ENCODE data around the gene SH3RF1.
"Not testable (repeated sequence)": the region's sequence is repeated elsewhere in the genome, so short reads cannot be mapped to it uniquely, and the experiment has no call there.

Gene SH3RF1

DNA sequence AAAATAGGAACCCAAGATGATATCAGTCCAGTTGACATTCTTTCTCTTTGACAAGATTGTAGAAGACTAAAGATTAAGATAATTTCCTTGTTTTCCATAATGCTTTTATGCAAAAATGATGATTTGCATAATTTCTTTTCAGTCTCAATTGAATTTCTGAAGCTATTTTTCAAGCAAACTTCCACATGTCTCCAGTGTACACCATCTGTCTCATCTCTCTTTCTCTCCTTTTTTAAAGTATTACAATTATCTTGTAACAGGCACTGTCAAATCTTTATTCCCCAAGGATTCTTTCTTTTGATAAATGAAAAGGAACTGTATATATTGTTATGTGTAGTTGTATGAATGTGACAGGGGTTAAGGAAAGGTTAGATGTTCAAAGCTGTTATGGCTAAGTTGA is 7.9 kb upstream of the SH3RF1 start:
- H4K20me1 ChIP-seq, result no peaks in the 10 kb centered on the region
- H3K36me3 ChIP-seq, result no peaks in the 10 kb centered on the region
- H3K9ac ChIP-seq, result no peak overlapping the region
- H3K4me1 ChIP-seq, result peaks cover 6% of the 10 kb centered on the region
- no peaks in the 10 kb centered on the region for H3K27me3 ChIP-seq
- no peak for TF ChIP-seq Cebpa-rat (IDR thresholded peaks at IDR 0.05)
- H3K4me3 ChIP-seq, result no peak overlapping the region
- no peaks in the 10 kb centered on the region for H3K9me3 ChIP-seq
- no peak overlapping the region for H3K27ac ChIP-seq
- no peak overlapping the region for H3K4me2 ChIP-seq

DNA sequence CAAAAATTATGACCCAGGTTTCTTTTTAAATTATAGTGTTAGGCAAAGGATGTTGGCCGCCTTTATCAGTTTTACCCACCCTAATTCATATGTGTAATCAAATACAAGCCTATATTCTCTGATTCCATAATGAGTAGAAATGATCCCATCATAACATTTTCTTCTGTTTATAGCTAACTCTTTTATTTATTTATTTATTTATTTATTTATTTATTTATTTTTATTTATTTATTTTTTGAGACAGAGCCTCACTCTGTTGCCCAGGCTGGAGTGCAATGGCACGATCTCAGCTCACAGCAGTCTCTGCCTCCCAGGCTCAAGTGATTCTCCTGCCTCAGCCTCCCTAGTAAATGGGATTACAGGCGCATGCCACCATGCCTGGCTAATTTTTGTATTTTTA is 7.1 kb upstream of the SH3RF1 start:
- H3K4me2 ChIP-seq, result not testable (repeated sequence)

GRCh38 chr4:169275180-169275579 is 4.4 kb upstream of the SH3RF1 start:
- H3K4me2 ChIP-seq, result no peak overlapping the region
- no peaks in the 10 kb centered on the region for H3K36me3 ChIP-seq
- H3K4me3 ChIP-seq, result no peak overlapping the region
- no peak overlapping the region for H3K9ac ChIP-seq
- TF ChIP-seq Cebpa-rat (IDR thresholded peaks at IDR 0.05), result no peak
- H3K27me3 ChIP-seq, result no peaks in the 10 kb centered on the region
- peaks cover 21% of the 10 kb centered on the region for H3K4me1 ChIP-seq
- no peak overlapping the region for H3K27ac ChIP-seq
- no peaks in the 10 kb centered on the region for H3K9me3 ChIP-seq
- no peaks in the 10 kb centered on the region for H4K20me1 ChIP-seq

More for the DNA sequence above, 7.1 kb upstream of the SH3RF1 start:
- H3K27ac ChIP-seq, H3K9me3 ChIP-seq, H3K36me3 ChIP-seq, H3K4me1 ChIP-seq, H4K20me1 ChIP-seq, H3K9ac ChIP-seq, H3K27me3 ChIP-seq, H3K4me3 ChIP-seq: not testable (repeated sequence)

GRCh38 chr4:169274033-169274432 is 3.3 kb upstream of the SH3RF1 start:
- no peak overlapping the region for H3K27ac ChIP-seq
- no peak overlapping the region for H3K4me2 ChIP-seq
- H3K9ac ChIP-seq, result no peak overlapping the region
- no peaks in the 10 kb centered on the region for H3K9me3 ChIP-seq
- no peak overlapping the region for H3K4me3 ChIP-seq
- peaks cover 29% of the 10 kb centered on the region for H3K4me1 ChIP-seq
- no peaks in the 10 kb centered on the region for H3K27me3 ChIP-seq
- H3K36me3 ChIP-seq, result no peaks in the 10 kb centered on the region
- H4K20me1 ChIP-seq, result peaks cover 9% of the 10 kb centered on the region
- TF ChIP-seq Cebpa-rat (IDR thresholded peaks at IDR 0.05), result no peak

GRCh38 chr4:169272265-169272886 is 1.6 kb upstream of the SH3RF1 start:
- peaks cover 45% of the 10 kb centered on the region for H3K4me1 ChIP-seq
- no peak overlapping the region for H3K4me3 ChIP-seq
- no peaks in the 10 kb centered on the region for H3K27me3 ChIP-seq
- H3K9ac ChIP-seq, result no peak overlapping the region
- H3K4me2 ChIP-seq, result peak overlapping the region; percentile 90
- peaks cover 15% of the 10 kb centered on the region for H4K20me1 ChIP-seq
- TF ChIP-seq Cebpa-rat (IDR thresholded peaks at IDR 0.05), result no peak
- H3K27ac ChIP-seq, result no peak overlapping the region
- no peaks in the 10 kb centered on the region for H3K36me3 ChIP-seq
- no peaks in the 10 kb centered on the region for H3K9me3 ChIP-seq

DNA sequence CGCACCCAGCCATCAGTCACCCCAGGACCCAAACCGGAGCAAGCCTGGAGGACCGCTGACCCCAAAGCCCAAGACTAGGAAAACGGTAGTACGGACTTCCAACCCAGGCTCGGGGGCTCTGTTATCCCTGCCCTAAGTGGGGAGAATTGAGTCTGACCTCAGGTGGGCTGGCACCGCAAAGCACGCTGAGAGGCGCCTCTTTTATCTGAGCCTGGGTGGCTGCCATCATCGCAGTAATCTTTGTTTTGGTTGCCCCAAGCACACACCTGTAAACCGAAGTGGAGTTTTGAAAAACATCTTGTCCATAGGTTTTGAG is 894 bp upstream of the SH3RF1 start:
- Histone ChIP-seq H3K9me3 (no peaks in the 10 kb centered on the region), H3K4me1 (peaks cover 51% of the 10 kb centered on the region), H3K27me3 (no peaks in the 10 kb centered on the region), H4K20me1 (peaks cover 15% of the 10 kb centered on the region), H3K4me2 (peak overlapping the region; percentile 90), H3K9ac (peak overlapping the region; percentile 91), H3K4me3 (peak overlapping the region; percentile 90), H3K36me3 (no peaks in the 10 kb centered on the region), H3K27ac (peak overlapping the region; percentile 93; the same call in 1 of the 2 replicates)
- no peak for TF ChIP-seq Cebpa-rat (IDR thresholded peaks at IDR 0.05)

DNA sequence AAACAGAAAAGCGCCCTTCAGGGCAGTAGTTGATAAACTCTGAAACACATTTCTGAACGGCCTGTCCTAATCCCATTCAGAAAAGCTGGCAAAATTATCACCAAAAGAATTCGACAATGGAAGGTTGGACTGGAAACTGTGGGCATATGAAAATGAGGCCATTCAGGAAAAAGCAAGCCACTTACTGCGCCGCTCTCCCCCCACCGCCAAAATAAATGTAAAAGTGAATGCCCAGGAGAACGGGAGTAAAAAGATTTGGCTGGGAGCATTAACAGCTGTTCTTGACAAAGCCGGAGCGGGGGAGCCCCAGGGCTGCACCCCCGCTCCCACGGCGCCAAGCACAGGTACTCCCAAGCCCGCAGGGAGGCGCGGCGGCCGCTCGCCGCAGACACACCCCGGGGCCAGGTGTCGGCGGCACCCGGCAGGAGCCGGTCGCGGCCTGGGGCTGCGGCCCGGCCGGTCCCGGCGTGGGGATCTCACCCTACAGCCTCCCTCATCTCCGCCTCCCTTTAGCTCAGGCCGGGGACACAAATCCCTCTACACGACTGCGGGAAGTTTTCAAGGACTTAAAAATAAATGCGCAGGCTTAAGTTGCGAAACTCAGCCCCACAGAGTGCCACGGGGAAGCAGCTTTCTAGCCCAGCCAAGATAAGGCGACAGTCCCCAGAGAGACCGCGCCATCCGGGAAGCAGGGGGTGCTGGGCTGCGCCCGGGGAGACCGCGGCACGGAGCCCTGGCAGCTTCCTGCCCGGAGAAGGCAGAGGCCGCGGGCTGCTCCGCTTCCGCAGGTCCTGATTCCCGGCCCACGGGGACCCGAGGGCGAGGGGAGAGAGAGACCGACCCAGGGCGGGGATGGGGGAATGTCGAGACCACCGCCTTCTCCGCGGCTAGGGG is 593 bp downstream of the SH3RF1 start:
- no peaks in the 10 kb centered on the region for H3K27me3 ChIP-seq
- peak; percentile 92 for TF ChIP-seq Cebpa-rat (IDR thresholded peaks at IDR 0.05)
- peak overlapping the region; percentile 91 for H3K9ac ChIP-seq
- peaks cover 44% of the 10 kb centered on the region for H3K4me1 ChIP-seq
- peak overlapping the region; percentile 90 for H3K4me2 ChIP-seq
- H3K27ac ChIP-seq, result peak overlapping the region; percentile 93
- H3K9me3 ChIP-seq, result no peaks in the 10 kb centered on the region
- 0 out of 2 replicates have a peak, but pooled peaks cover 5% of the 10 kb centered on the region for H3K36me3 ChIP-seq
- peak overlapping the region; percentile 90 for H3K4me3 ChIP-seq
- peaks cover 15% of the 10 kb centered on the region for H4K20me1 ChIP-seq

DNA sequence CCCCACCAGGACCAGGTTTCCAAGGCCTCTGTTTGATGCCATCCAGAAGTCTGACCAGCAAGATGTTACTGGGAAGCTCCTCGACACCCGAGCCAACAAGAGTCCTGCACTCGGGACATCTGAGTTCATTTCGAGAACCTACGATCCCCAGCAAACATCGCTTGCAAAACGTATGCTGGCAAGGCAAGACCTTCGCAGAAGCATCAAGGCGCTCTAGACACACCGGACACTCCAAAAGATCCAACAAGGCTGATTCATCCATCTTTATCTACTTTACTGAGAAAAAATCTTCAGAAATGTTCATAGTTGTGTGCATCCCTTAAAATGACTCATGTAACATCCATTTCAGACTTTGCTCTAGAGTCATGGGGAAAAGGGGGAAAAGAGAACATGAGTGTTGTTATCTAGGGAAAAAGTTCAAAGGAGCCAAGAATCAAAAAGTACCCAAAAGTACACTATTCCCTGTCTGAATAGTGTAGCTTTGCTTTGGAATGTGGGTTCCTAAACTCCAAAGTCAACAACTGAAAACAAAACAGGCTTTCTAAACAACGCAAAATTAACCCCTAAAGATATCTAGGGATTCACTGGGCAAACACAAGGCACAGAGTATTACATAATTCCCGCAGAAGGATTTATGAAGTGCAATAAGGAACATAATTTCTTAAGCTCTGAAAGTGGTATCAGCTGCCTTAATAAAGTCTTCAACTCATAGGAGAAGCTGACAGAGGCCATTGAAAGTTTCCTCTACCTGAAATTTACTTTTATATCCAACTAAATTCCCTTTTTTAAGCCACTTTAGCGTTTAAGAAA is 1.6 kb downstream of the SH3RF1 start:
- peaks cover 15% of the 10 kb centered on the region for H3K36me3 ChIP-seq
- no peaks in the 10 kb centered on the region for H3K27me3 ChIP-seq
- peak overlapping the region; percentile 93; the same call in 1 of the 2 replicates for H3K27ac ChIP-seq
- H3K9ac ChIP-seq, result peak overlapping the region; percentile 91
- H3K4me3 ChIP-seq, result peak overlapping the region; percentile 90
- H3K9me3 ChIP-seq, result no peaks in the 10 kb centered on the region
- peak overlapping the region; percentile 90 for H3K4me2 ChIP-seq
- peaks cover 44% of the 10 kb centered on the region for H3K4me1 ChIP-seq
- peaks cover 15% of the 10 kb centered on the region for H4K20me1 ChIP-seq
- TF ChIP-seq Cebpa-rat (IDR thresholded peaks at IDR 0.05), result no peak

DNA sequence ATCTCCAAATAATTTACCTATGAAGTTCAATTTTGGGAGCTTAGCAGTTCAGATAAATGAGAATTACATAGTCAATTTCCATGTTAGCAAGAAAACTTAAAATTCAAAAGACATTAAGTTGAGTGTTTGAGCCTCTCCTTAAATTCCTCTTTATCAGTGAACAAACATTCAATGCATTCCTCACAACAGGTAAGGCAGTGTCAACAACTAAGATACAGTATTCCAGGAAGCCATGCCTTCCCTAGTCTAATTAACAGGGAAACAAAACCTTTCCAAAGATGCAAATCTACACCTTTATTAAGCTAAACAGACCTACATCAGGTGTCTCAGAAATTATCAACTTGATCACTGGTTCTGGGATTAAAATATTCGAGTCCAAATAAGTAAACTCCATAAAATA is 3.7 kb downstream of the SH3RF1 start:
- H3K9me3 ChIP-seq, result no peaks in the 10 kb centered on the region
- no peak overlapping the region for H3K4me3 ChIP-seq
- H4K20me1 ChIP-seq, result peaks cover 15% of the 10 kb centered on the region
- no peak overlapping the region for H3K9ac ChIP-seq
- H3K36me3 ChIP-seq, result peaks cover 30% of the 10 kb centered on the region
- no peaks in the 10 kb centered on the region for H3K27me3 ChIP-seq
- H3K4me1 ChIP-seq, result peaks cover 38% of the 10 kb centered on the region
- TF ChIP-seq Cebpa-rat (IDR thresholded peaks at IDR 0.05), result no peak
- H3K27ac ChIP-seq, result no peak overlapping the region
- H3K4me2 ChIP-seq, result 0 out of 2 replicates have a peak overlapping the region, but pooled peaks have one; percentile 5

All from BLaER1 (cell line).